Trophoblast cell (in vitro differentiated cells and primary cell): Measurements from ENCODE around the gene NDUFAF8.
A peak's percentile ranks its signal among the peaks of the same experiment; 100 is the strongest.

ENCODE experiments used
- DNase-seq, 2 donors: peaks; one replicate each; pipeline ENCODE4 v3.0.0-alpha.2; 2016
- H2AFZ ChIP-seq: 2 replicates; pipeline ENCODE4 v1.6.1; 2013; ENCODE audit warnings: low read length, moderate library complexity, mild to moderate bottlenecking; ENCODE audit not compliant: insufficient read depth, poor library complexity
- H2AK5ac ChIP-seq: 2 replicates; pipeline ENCODE4 v1.6.1; 2013; ENCODE audit warnings: mild to moderate bottlenecking, low read length
- H2BK120ac ChIP-seq: 2 replicates; pipeline ENCODE4 v1.6.1; 2013; ENCODE audit warnings: low read length, mild to moderate bottlenecking, moderate library complexity; ENCODE audit not compliant: insufficient read depth, poor library complexity
- H2BK12ac ChIP-seq: 2 replicates; pipeline ENCODE4 v1.6.1; 2013; ENCODE audit warnings: mild to moderate bottlenecking, low read length, moderate library complexity
- H2BK5ac ChIP-seq: 2 replicates; pipeline ENCODE4 v1.6.1; 2013; ENCODE audit warnings: low read length, low read depth, moderate library complexity, mild to moderate bottlenecking; ENCODE audit not compliant: poor library complexity
- H3K14ac ChIP-seq: 2 replicates; pipeline ENCODE4 v1.6.1; 2013; ENCODE audit warnings: mild to moderate bottlenecking, low read length
- H3K18ac ChIP-seq: 2 replicates; pipeline ENCODE4 v1.6.1; 2013; ENCODE audit warnings: mild to moderate bottlenecking, low read length
- H3K23ac ChIP-seq: 2 replicates; pipeline ENCODE4 v1.6.1; 2013; ENCODE audit warnings: low read length
- H3K27ac ChIP-seq: 2 replicates; pipeline ENCODE4 v1.5.1; 2013; ENCODE audit warnings: low read depth, mild to moderate bottlenecking, inconsistent platforms, low read length, moderate library complexity
- H3K27me3 ChIP-seq: 2 replicates; pipeline ENCODE4 v1.6.1; 2013; ENCODE audit warnings: inconsistent platforms, mild to moderate bottlenecking, low read length, moderate library complexity; ENCODE audit not compliant: insufficient read depth
- H3K36me3 ChIP-seq, 2 experiments: 1 replicate in 1 of 2; 2 replicates in 1 of 2; pipeline ENCODE4 v1.6.1; 2013; ENCODE audit warnings: low read length in 2 of 2, mild to moderate bottlenecking in 2 of 2, moderate library complexity in 1 of 2; ENCODE audit not compliant: insufficient read depth in 2 of 2, control insufficient read depth in 1 of 2
- H3K4ac ChIP-seq: 2 replicates; pipeline ENCODE4 v1.6.1; 2013; ENCODE audit warnings: low read depth, mild to moderate bottlenecking, low read length, moderate library complexity
- H3K4me1 ChIP-seq, 2 experiments: 1 replicate in 1 of 2; 2 replicates in 1 of 2; pipeline ENCODE4 v1.6.1; 2013; ENCODE audit warnings: low read length in 2 of 2, mild to moderate bottlenecking in 2 of 2, moderate library complexity in 1 of 2; ENCODE audit not compliant: insufficient read depth in 2 of 2, control insufficient read depth in 1 of 2
- H3K4me2 ChIP-seq: 2 replicates; pipeline ENCODE4 v1.6.1; 2013; ENCODE audit warnings: inconsistent platforms, mild to moderate bottlenecking, low read length, moderate library complexity
- H3K4me3 ChIP-seq: 2 replicates; pipeline ENCODE4 v1.5.1; 2013; ENCODE audit warnings: mild to moderate bottlenecking, low read depth, low read length, inconsistent platforms
- H3K79me1 ChIP-seq: one replicate; pipeline ENCODE4 v1.6.1; 2013; ENCODE audit warnings: low read length
- H3K79me2 ChIP-seq: 2 replicates; pipeline ENCODE4 v1.6.1; 2013; ENCODE audit warnings: low read length, mild to moderate bottlenecking; ENCODE audit not compliant: control insufficient read depth, insufficient read depth, poor library complexity
- H3K9ac ChIP-seq: 2 replicates; pipeline ENCODE4 v1.6.1; 2013; ENCODE audit warnings: mild to moderate bottlenecking, low read length
- H3K9me3 ChIP-seq: 2 replicates; pipeline ENCODE4 v1.6.1; 2013; ENCODE audit warnings: low read depth, mild to moderate bottlenecking, control low read depth, inconsistent platforms, low read length; ENCODE audit not compliant: insufficient read depth
- H4K12ac ChIP-seq: 2 replicates; pipeline ENCODE4 v1.6.1; 2013; ENCODE audit warnings: low read depth, mild to moderate bottlenecking, low read length, moderate library complexity
- H4K8ac ChIP-seq: 2 replicates; pipeline ENCODE4 v1.6.1; 2013; ENCODE audit warnings: low read depth, mild to moderate bottlenecking, low read length, moderate library complexity
- H4K91ac ChIP-seq: one replicate; pipeline ENCODE4 v1.6.1; 2013; ENCODE audit warnings: low read depth, mild to moderate bottlenecking, low read length, moderate library complexity
- WGBS: extraction: QIAGEN DNeasy Blood & Tissue Kit; methylation state at CpG from one replicate; pipeline ENCODE4 v1.1.7; 2013; ENCODE audit warnings: missing lambda C conversion rate; ENCODE audit not compliant: insufficient read length, insufficient coverage; ENCODE audit errors: extremely low coverage; 5-methylcytosine and 5-hydroxymethylcytosine counted together

NDUFAF8 gene

GRCh38 chr17:81191646-81192045 lies 47.5 kb upstream of the NDUFAF8 start:
- Histone ChIP-seq H3K79me1 (no peaks in the 10 kb centered on the region), H2AK5ac (no peak overlapping the region), H3K36me3 (peaks cover 27 to 29% of the 10 kb centered on the region in 2 experiments), H3K18ac (no peak overlapping the region), H3K4me1 (peaks cover 4 to 9% of the 10 kb centered on the region in 2 experiments), H2AFZ (no peak overlapping the region), H4K8ac (no peak overlapping the region), H3K9me3 (no peaks in the 10 kb centered on the region), H3K23ac (no peak overlapping the region), H3K4me2 (no peak overlapping the region), H2BK120ac (no peak overlapping the region), H3K27ac (no peak overlapping the region), H3K4me3 (no peak overlapping the region), H4K12ac (no peak overlapping the region), H2BK5ac (no peak overlapping the region), H2BK12ac (no peak overlapping the region), H3K27me3 (no peaks in the 10 kb centered on the region), H3K14ac (no peak overlapping the region), H3K9ac (no peak overlapping the region), H4K91ac (no peak overlapping the region), H3K79me2 (no peaks in the 10 kb centered on the region), H3K4ac (no peak overlapping the region)
- WGBS = no CpG with 5 or more reads among the region's 14 CpGs
- no peak for DNase-seq

- peak; percentile 73 to 79 for DNase-seq
- Histone ChIP-seq H2AK5ac (no peak overlapping the region), H3K36me3 (peaks cover 28 to 30% of the 10 kb centered on the region in 2 experiments), H3K79me2 (no peaks in the 10 kb centered on the region), H3K27ac (no peak overlapping the region), H3K23ac (no peak overlapping the region), H2AFZ (no peak overlapping the region), H3K4ac (no peak overlapping the region), H3K4me3 (no peak overlapping the region), H3K4me1 (peaks cover 4 to 9% of the 10 kb centered on the region in 2 experiments), H4K91ac (no peak overlapping the region), H4K8ac (no peak overlapping the region), H3K27me3 (no peaks in the 10 kb centered on the region), H3K4me2 (no peak overlapping the region), H3K9me3 (no peaks in the 10 kb centered on the region), H3K18ac (no peak overlapping the region), H2BK5ac (no peak overlapping the region), H2BK120ac (no peak overlapping the region), H3K9ac (no peak overlapping the region), H3K79me1 (no peaks in the 10 kb centered on the region), H3K14ac (no peak overlapping the region), H4K12ac (no peak overlapping the region), H2BK12ac (no peak overlapping the region)
- no CpG with 5 or more reads among the region's 34 CpGs for WGBS
These were observed 46.6 kb upstream of the NDUFAF8 start for GRCh38 chr17:81192386-81193050.

GRCh38 chr17:81193051-81193410 lies 46.1 kb upstream of the NDUFAF8 start:
- H3K14ac ChIP-seq = no peak overlapping the region
- DNase-seq = no peak
- whole genome bisulfite sequencing = no CpG with 5 or more reads among the region's 17 CpGs
- peaks cover 4 to 9% of the 10 kb centered on the region in 2 experiments for H3K4me1 ChIP-seq
- peaks cover 32 to 35% of the 10 kb centered on the region in 2 experiments for H3K36me3 ChIP-seq
- no peaks in the 10 kb centered on the region for H3K9me3 ChIP-seq
- no peak overlapping the region for H2BK12ac ChIP-seq
- no peak overlapping the region for H3K9ac ChIP-seq
- no peak overlapping the region for H2BK5ac ChIP-seq
- no peaks in the 10 kb centered on the region for H3K27me3 ChIP-seq
- H3K4me2 ChIP-seq = no peak overlapping the region
- no peak overlapping the region for H2AFZ ChIP-seq
- no peaks in the 10 kb centered on the region for H3K79me1 ChIP-seq
- H3K27ac ChIP-seq = no peak overlapping the region
- no peaks in the 10 kb centered on the region for H3K79me2 ChIP-seq
- no peak overlapping the region for H3K4ac ChIP-seq
- no peak overlapping the region for H4K8ac ChIP-seq
- no peak overlapping the region for H4K91ac ChIP-seq
- no peak overlapping the region for H3K4me3 ChIP-seq
- no peak overlapping the region for H3K23ac ChIP-seq
- H3K18ac ChIP-seq = no peak overlapping the region
- no peak overlapping the region for H2AK5ac ChIP-seq
- no peak overlapping the region for H4K12ac ChIP-seq
- H2BK120ac ChIP-seq = no peak overlapping the region

DNA sequence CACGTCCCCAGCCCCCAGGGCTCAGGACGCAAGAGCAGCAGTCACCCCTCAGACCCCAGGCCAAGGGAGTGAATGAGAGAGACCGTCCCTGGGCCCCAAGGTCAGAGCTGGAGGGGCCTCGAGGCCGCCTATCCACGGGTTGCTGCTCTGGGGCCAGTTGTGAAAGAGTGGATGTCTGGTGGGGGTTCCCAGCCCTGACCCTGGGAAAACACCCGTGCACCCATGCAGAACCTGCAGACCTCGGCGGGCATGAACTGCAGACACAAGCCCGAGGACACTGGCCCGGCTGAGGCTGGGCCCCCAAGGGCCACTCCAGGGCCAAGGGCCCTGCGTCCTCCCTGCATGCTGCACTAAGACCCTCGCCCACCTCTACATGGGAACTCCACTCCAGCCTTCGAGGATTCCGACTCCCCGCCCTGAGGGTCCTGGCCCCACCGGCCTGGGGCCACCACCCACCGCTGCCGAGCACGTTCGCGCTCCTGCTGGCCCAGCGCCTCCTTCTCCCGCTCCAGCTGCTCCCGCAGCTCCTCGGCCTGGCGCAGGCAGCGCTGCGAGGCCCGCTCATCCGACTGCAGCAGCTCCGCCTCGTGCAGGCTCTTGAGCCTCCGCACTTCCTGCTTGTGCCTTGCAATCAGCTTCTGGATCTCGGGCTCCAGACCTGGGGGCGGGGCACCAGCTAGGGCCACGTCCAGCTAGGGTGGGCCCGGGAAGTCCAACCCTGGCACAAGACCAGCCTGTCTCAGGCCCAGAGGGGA lies 45.5 kb upstream of the NDUFAF8 start:
- no peak overlapping the region for H3K27ac ChIP-seq
- H2AFZ ChIP-seq = no peak overlapping the region
- no peaks in the 10 kb centered on the region for H3K27me3 ChIP-seq
- no peak overlapping the region for H4K8ac ChIP-seq
- no peak overlapping the region for H2BK120ac ChIP-seq
- peaks cover 4 to 9% of the 10 kb centered on the region in 2 experiments for H3K4me1 ChIP-seq
- H2AK5ac ChIP-seq = no peak overlapping the region
- no peaks in the 10 kb centered on the region for H3K79me2 ChIP-seq
- peaks cover 30 to 32% of the 10 kb centered on the region in 2 experiments for H3K36me3 ChIP-seq
- DNase-seq = peak in 1 of 2 donors; percentile 27
- no peak overlapping the region for H3K4ac ChIP-seq
- no peak overlapping the region for H3K4me2 ChIP-seq
- H3K9me3 ChIP-seq = no peaks in the 10 kb centered on the region
- no peak overlapping the region for H2BK12ac ChIP-seq
- WGBS = no CpG with 5 or more reads among the region's 38 CpGs
- H3K9ac ChIP-seq = no peak overlapping the region
- no peaks in the 10 kb centered on the region for H3K79me1 ChIP-seq
- H3K14ac ChIP-seq = no peak overlapping the region
- H2BK5ac ChIP-seq = no peak overlapping the region
- H3K23ac ChIP-seq = no peak overlapping the region
- H4K12ac ChIP-seq = no peak overlapping the region
- no peak overlapping the region for H3K4me3 ChIP-seq
- H3K18ac ChIP-seq = no peak overlapping the region
- H4K91ac ChIP-seq = no peak overlapping the region
